HG03469 (cell line): ENCODE data around the gene RGS14.
A peak's percentile ranks its signal among the peaks of the same experiment; 100 is the strongest.
"Not testable (repeated sequence)": the region's sequence is repeated elsewhere in the genome, so short reads cannot be mapped to it uniquely, and the experiment has no call there.

Source experiments
- ATAC-seq: cut with Tn5 transposase; IDR thresholded peaks from one replicate; pipeline ENCODE4 v1.9.1; 2021; ENCODE audit warnings: mild to moderate bottlenecking, moderate library complexity, moderate number of reproducible peaks; ENCODE audit not compliant: unreplicated experiment

Gene RGS14

DNA sequence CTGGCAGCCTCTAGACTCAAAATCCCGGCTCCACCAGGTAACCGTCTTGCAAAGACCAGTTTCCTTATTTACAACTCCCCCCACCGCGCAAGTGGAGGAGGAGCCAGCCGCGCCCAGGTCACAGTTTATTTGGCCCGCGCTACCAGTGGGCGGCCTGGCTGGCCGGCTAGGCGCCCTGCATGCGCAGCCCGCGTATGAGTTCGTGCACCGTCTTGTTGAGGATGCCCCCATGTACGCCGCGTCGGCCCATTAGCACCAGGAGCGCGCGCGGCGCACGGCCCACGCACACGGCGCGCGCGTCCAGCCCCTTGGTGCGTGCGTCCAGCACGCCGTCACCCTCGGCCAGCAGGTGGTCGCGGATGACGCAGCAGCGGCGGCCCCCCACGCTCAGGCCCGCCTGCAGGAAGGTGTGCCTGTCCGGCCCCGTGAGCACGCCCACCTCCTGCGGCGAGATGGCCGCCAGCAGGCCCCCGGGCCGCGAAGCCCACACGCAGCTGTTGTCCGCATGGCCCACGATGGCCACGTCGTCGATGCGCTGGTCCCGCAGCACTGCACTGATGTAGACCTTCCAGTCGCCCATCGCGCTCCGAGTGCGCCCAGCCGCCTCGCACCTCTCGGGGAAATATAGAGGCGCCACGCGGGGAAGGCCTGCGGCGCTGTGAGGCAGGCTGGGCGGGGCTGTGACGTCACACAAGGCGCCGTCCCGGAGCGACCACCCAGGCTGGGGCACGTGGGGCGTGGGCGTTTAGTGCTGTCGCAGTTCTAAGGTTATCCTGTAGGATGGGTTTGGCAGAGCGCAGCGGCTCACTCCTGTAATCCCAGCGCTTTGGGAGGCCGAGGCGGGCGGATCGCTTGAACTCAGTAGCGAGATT lies 42.5 kb downstream of the RGS14 start, which contains the start of gene PFN3:
TSS of gene PFN3 (minus strand) at position 665 of the 872 bp plus-strand sequence. CDS start at position 580, 85 bp downstream.
- no peak for ATAC-seq

DNA sequence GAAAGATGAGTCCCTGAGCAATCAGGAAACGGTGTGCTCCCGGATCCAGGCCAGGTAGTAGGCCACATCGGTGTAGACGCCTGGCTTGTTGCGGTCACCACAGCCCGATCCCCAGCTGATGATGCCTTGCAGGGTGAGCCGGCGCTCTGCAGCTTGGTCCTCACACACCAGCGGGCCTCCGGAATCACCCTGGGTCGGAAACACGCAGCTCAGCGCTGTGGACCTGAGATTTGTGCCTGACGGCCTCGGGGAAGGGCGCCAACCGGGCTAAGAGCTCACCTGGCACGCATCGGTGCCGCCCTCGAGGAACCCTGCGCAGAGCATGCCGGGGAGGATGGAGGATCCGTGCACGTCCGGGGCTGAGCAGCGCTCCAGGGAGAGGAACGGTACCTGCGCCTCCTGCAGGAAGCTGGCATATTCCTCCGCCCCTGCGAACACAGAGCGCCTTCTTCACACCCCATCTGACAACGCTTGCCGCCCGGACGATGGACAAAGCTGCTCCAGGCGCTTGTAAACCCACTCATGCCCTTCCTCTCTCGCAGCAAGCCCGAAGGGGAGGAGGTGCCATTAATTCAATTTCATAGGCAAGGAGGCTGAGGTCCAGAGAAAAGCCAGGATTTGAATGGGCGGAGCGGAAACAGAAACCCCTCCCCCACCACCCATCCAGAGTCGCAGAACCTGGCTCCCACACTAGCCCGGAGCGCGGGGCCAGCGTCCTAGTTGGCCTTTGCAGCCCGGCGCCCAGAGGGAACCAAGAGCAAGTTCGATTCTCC lies 44.7 kb downstream of the RGS14 start:
- no peak for ATAC-seq

DNA sequence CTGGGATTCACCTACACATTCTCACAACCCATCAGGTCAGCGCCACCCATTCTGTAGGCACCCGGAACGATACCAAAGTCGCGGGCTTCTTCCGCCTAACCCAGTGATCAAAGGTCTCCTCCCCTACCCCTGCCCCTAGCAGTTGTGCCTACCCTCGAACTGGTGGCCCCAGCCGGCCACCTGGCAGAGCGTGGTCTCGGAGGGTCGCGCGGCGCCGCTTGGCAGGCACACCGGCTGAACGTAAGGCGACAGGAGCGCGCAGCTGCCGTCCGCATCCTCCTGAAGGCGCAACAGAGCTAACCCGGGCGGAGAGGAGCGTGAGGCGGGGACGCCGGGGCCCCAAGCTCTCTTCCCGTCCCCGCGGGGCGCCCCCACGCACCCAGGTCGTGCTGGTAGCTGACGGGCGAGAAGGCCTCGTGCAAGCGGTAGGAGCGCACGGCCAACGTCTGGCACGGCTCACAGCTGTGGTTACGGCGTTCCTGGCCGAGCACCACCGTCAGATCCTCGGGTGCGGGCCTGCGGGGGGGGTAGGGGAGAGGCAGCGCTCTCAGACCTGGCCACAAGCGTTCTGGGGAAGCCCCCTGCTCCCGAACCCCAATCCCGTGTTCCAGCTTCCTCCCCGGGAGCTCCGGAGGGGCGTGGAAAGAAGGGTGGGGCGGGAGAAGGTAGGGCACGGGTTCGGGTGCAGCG lies 45.5 kb downstream of the RGS14 start:
- peak; percentile 3 for ATAC-seq

DNA sequence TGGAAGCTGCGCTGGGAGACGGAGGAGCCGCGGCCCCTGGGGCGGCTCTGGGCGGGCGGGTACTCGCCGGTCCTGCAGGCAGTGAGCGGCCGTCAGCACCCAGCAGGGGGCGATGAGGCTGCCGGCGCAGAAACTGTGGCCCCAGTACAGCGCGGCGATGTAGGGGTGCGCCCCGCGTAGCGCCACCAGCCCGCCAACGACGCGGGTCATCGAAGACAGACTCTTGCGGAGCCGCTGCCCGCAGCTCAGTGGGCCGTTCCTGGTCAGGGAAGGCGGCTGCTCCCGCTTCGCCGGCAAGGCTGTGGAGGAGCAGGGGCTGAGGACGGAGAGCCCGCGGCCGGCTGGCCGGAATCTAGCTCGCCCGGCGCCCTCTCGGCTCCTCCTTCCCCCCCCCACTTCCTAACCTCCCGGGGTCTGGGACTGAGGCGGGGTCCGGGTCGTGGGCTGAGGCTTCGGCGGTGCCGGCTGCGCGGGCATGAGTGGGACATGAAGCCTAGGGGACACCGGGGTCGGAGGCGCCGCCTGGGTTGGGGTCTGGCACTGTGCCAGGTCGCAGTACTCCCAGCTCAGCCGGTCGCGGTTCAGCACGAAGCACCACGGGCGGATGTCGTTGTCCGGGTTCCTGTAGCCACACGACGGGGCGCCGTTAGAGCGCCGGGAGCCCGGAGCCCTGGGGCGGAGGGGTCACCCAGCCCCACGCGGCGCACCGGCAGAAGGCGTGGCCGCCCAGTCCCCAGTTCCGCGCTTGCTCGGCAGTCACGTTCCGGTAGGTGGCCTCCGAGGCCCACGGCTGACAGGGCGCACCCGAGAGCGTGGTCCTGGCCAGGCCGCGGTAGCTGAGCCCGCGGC lies 46.3 kb downstream of the RGS14 start:
- ATAC-seq = peak; percentile 35

DNA sequence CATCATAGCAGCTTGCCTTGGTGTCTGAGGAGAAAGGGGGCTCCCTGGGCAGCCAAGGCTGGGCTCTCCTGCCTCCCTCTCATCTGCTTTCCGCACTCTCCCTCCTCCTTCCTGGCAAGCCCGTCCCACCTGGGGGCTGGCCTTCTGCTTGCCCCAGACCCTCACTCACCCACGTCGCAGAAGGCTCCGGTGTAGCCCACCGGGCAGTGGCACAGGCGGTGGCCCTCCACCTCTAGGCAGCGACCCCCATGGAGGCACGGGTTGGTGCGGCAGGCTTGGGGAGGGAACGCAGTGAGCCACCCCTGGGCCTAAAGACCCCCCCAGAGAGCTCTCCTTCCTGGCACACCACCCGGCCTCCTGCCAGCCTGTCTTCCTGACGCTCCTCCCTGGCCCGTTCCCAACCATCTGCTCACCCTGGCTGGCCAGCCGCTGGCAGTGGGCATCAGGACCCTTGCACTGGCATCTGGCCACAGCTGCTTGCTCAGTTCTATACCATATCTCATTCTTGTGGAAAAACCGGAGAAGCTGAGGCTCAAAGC lies 47.0 kb downstream of the RGS14 start:
- no peak for ATAC-seq

DNA sequence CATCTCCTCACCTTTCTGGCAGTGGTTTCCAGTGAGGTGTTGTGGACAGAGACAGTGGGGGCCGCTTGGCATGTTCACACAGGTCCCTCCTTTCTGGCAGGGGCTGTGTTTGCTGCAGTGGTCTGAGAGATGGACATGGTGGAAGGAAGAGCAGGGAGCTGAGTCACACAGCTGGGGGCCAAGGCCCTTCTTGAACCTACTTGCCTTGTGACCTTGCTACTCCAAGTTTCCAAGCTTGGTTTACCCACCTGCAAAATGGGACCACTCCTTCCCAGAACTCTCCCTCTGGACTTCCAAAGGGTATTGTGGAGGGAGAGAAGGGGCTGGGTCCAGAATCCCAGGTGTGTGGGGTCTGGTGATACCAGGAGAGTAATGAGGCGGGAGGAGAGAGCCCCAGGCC lies 47.6 kb downstream of the RGS14 start:
- ATAC-seq = no peak

DNA sequence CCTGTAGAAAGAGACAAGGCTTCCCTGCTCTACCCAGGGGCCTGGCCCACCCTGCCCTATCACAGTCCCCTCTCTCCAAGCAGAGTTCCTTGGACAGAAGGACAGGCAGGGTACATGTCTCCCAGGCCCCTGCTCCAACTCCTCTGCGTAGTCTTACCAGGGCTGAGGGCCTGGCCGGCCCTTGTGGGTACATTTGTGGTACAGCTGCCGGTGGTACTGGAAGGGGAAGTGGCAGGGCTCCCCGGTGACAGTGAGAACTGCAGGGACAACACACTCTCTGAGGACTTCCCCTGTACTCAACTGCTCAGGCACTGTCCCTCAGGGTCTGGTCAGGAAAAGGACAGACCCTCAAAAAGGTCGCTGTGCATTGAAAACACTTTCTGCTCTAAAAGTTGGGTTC lies 48.1 kb downstream of the RGS14 start:
- no peak for ATAC-seq

DNA sequence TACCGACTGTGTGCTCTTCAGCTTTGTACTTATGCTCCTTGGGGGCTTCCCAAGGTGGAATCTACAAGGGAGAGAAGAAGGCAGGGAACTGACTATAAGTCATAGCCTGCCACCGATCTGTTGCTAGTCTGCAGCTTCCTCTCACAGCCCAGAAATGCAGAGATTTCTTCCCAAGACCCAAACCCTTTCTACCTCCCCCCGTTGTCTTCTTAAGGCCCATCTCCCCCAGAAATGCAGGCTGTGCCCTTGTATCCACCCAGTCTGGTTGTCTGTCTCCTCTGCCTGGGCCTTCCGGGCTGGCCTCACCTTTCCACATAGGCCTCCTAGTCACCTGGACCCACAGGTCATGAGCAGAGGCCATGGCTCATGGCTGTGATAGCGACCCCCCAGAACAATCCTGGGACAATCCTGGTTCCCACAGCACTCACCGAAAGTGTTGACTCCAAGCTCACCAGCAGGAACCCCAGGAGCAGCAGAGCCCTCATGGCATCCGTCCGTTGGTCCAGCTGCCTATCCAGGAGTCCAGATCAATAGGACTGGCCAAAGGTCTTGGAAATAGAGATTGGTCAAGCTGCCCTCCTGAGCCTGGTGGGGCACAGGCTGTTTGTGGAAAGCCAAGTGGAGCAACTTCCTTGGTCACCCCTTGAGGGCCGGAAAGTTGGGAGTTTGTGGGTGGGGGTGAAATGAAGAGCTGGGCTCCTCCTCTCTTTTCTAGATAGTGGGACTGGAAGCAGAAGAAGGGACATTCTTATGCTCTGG lies 51.5 kb downstream of the RGS14 start, which contains the start of gene F12:
TSS of gene F12 (minus strand) at position 522 of the 759 bp plus-strand sequence. CDS start at position 485, 37 bp downstream.
- ATAC-seq = no peak

DNA sequence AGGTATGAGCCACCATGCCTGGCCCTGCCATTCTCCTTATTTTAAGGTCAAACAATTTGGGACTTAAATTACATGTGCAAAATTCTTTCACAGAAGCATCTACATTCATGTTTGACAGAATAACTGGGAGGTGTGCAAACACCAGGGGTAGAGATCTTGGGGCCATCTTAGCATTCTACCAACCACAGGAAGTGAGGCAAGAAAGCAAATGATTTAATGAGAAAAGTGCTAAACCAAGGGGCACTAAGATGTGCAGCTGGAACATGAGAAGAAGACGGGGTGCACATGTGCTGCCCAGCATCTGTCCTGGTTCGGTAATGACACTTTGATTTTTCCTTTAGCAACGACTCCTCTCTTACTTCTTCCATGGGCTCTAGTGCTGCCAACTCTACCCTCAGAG lies 52.9 kb downstream of the RGS14 start:
- no peak for ATAC-seq

DNA sequence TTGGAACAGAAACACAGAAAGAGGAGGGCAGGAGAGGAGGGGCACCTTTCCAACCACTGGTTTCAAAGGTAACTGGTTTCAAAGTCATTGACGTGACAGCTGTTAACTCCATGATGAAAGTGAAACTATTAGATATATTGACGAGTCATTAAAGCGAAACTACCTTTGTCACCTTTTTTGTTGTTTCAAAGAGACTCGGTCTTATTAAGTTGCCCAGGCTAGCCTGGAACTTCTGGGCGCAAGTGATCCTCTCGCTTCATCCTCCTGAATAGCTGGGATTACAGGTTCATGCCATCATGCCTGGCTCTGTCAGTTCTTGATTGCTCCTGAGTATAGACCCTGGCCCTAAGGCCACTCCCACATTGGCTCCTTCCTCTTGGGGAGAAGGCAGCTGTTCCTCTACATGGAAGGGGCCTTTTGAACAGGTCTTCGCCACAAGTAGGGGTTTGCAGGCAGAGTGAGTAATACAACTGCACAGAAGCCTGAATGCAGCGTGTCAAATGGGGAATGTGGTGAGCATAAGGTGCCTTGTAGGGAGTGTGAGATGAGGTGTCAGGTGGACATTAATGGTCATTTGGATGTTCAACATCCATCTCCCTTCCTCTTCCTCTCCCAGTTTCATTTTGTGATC lies 55.0 kb downstream of the RGS14 start:
- ATAC-seq = no peak

DNA sequence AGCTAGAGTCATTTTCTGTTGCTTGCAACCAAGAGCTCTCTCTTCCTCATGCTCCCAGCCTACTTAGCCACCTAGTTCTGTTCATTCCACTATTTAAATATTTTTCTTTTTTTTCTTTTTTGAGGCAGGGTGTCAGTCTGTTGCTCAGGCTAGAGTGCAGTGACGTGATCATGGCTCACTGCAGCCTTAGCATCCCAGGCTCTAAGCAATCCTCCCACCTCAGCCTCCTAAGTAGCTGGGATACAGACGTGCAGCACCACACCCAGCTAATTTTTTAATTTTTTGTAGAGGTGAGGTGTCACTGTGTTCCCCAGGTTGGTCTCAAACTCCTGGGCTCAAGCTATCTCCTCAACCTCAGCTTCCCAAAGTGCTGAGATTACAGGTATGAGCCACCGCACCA lies 56.8 kb downstream of the RGS14 start:
- no peak for ATAC-seq

DNA sequence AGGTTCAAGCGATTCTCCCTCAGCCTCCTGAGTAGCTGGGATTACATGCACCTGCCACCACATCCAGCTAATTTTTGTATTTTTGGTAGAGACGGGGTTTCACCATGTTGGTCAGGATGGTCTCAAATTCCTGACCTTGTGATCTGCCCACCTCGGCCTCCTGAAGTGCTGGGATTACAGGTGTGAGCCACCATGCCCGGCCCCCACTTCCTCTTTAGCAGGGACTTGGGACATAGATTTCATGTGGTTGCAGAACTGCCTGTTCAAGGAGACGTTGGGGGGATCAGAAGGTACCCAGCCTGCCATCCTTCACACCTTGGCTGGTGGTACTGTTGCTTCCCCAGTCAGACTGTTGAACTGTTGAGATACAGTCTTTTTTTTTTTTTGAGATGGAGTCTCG lies 59.4 kb downstream of the RGS14 start:
- not testable (repeated sequence) for ATAC-seq

DNA sequence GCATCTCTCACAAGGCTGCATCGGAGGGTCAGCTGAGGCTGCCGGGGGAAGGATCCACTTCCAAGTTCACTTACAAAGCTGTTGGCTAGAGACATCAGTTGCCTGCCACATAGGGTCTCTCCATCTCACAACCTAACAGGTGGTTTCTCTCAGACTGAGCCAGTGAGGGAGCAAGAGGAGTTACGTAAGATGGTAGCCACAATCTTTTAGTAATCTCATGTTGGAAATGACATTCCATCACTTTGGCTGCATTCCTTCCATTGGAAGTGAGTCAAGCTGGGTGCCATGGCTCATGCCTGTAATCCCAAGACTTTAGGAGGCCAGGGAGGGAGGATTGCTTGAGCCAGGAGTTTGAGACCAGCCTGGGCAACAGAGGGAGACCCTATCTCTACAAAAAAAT lies 61.3 kb downstream of the RGS14 start:
- ATAC-seq = no peak

DNA sequence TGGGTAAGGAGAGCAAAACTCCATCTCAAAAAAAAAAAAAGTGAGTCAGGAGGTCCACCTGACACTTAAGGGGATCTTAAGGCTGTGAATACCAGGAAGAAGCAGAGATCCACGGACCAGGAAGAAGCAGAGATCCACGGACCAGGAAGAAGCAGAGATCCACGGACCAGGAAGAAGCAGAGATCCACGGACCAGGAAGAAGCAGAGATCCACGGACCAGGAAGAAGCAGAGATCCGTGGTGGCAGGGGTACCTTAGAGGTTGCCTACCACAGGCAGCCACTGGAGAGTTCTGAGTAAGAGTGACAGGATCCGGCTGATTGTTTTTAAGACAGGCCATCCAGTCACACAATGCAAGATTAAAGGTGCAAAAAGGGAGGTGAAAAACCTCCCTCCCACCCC lies 62.7 kb downstream of the RGS14 start:
- ATAC-seq = not testable (repeated sequence)

DNA sequence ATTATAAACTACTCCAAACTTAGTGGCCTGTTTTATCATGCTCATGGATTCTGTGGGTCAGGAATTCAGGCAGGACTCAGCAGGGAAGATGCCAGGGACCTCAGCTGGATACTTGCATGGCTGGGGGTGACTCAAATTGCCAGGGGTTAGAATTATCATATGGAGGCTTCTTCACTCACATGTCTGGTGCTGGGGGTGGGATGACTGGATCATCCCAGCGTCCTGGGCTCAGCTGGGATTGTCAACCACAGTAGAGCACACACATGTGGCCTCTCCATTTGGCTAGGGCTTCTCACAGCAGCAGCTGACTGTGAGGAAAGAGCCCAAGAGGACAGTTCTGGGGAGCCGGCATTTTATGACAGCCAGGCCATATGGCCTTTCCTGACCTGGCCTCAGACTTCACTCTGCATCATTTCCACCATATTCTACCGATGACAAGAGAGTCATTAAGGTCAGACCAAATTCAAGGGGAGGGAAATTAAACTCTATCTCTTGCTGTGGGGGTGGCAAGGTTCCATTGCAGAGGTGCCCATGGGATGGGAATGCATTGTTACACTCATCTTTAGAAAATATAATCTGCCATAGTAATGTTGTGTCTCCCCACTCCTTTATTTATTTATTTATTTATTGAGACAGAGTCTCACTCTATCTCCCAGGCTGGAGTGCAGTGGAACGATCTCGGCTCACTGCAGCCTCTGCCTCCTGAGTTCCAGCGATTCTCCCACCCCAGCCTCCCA lies 63.5 kb downstream of the RGS14 start:
- no peak for ATAC-seq
